Esophagus muscularis mucosa (tissue), 4 donors: ENCODE results near the gene ESF1.

Experiments used
- EP300 ChIP-seq: sonication (generic); formaldehyde crosslinking; IDR thresholded peaks from one replicate; pipeline ENCODE4 v1.6.1; 2017; ENCODE audit warnings: antibody characterized with exemption
- POLR2A ChIP-seq: fragments of 450-650 bp; IDR thresholded peaks from one replicate; pipeline ENCODE4 v1.6.1; 2017; ENCODE audit warnings: antibody characterized with exemption, moderate library complexity, mild to moderate bottlenecking, low read depth
- TF ChIP-seq, protein P1 (sequence below), 3 experiments: fragments of 200-600 bp in 2 of 3; fragments of 450-650 bp in 1 of 3; sonication (generic) in 2 of 3; IDR thresholded peaks; one replicate each; pipeline ENCODE4 v1.5.1; 2017 to 2019; ENCODE audit warnings: antibody characterized with exemption in 3 of 3, mild to moderate bottlenecking in 2 of 3, moderate library complexity in 1 of 3

DNA sequence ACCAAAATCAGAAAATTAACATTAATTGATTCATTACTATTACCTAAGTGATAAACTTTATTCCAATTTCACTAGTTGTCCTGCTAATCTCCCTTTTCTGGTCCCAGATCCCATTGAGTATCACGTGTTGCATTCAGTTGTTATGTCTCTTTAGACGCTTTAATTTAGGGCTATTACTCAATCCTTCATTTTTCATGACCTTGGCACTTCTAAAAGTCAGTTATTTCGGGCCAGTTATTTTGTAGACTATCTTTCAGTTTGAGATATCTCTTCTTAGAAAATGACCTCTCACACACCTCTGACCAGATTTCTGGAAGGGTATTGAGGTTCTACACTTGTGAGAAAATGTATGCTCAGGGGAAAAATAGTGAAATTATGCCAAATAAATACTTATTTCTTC lies 112.0 kb downstream of the ESF1 start:
- TF ChIP-seq POLR2A (no peak), EP300 (no peak)
- TF ChIP-seq, protein P1, sequence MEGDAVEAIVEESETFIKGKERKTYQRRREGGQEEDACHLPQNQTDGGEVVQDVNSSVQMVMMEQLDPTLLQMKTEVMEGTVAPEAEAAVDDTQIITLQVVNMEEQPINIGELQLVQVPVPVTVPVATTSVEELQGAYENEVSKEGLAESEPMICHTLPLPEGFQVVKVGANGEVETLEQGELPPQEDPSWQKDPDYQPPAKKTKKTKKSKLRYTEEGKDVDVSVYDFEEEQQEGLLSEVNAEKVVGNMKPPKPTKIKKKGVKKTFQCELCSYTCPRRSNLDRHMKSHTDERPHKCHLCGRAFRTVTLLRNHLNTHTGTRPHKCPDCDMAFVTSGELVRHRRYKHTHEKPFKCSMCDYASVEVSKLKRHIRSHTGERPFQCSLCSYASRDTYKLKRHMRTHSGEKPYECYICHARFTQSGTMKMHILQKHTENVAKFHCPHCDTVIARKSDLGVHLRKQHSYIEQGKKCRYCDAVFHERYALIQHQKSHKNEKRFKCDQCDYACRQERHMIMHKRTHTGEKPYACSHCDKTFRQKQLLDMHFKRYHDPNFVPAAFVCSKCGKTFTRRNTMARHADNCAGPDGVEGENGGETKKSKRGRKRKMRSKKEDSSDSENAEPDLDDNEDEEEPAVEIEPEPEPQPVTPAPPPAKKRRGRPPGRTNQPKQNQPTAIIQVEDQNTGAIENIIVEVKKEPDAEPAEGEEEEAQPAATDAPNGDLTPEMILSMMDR (IDR thresholded peaks at IDR 0.05), result no peak
